Stimulated activated naive B cell treated with anti-CD40 and anti-IgM and Interleukin-4, amounts not matched to agents 10 μg/mL and 1 μg/mL and 100 μg/mL, for 72 hours (primary cell): ENCODE results near the gene IRF5.

Experiments
- ATAC-seq, 2 donors: fragments of 150-1000 bp; cut with Tn5 transposase; replicated peaks; 2 replicates each; pipeline ENCODE4 v1.10.0; 2021; ENCODE audit warnings: moderate library complexity in 1 of 2
- DNase-seq: peaks from one replicate; pipeline ENCODE4 v3.0.0; 2021
- H3K27ac Mint-ChIP-seq: one replicate; pipeline ENCODE4 v1.8.0; 2022; ENCODE audit warnings: mild to moderate bottlenecking, mixed read lengths
- H3K27me3 Mint-ChIP-seq, 2 donors: one replicate each; pipeline ENCODE4 v1.8.0; 2022; ENCODE audit warnings: mixed read lengths in 2 of 2
- H3K36me3 Mint-ChIP-seq, 2 donors: one replicate each; pipeline ENCODE4 v1.8.0; 2022; ENCODE audit warnings: mixed read lengths in 2 of 2, mild to moderate bottlenecking in 1 of 2
- H3K4me1 Mint-ChIP-seq, 2 donors: one replicate each; pipeline ENCODE4 v1.8.0; 2022; ENCODE audit warnings: mixed read lengths in 2 of 2, mild to moderate bottlenecking in 1 of 2
- H3K4me3 Mint-ChIP-seq, 2 donors: one replicate each; pipeline ENCODE4 v1.8.0; 2022; ENCODE audit warnings: mild to moderate bottlenecking in 2 of 2, mixed read lengths in 2 of 2, moderate library complexity in 1 of 2
- H3K9me3 Mint-ChIP-seq, 2 donors: one replicate each; pipeline ENCODE4 v1.8.0; 2022; ENCODE audit warnings: mixed read lengths in 2 of 2, mild to moderate bottlenecking in 1 of 2

The IRF5 gene

GRCh38 chr7:128899392-128899791 is 38.3 kb upstream of the IRF5 start:
- no peak overlapping the region for H3K4me3 Mint-ChIP-seq
- no peak for ATAC-seq
- peaks cover 2 to 9% of the 10 kb centered on the region in 2 donors for H3K4me1 Mint-ChIP-seq
- no peak overlapping the region for H3K27ac Mint-ChIP-seq
- no peak for DNase-seq
- peaks cover 4% of the 10 kb centered on the region in 2 donors for H3K36me3 Mint-ChIP-seq
- peaks cover 2 to 5% of the 10 kb centered on the region in 2 donors for H3K9me3 Mint-ChIP-seq
- H3K27me3 Mint-ChIP-seq, result peaks cover 11 to 22% of the 10 kb centered on the region in 2 donors

- ATAC-seq, result no peak
These were observed 37.5 kb upstream of the IRF5 start for GRCh38 chr7:128900237-128900636.

DNA sequence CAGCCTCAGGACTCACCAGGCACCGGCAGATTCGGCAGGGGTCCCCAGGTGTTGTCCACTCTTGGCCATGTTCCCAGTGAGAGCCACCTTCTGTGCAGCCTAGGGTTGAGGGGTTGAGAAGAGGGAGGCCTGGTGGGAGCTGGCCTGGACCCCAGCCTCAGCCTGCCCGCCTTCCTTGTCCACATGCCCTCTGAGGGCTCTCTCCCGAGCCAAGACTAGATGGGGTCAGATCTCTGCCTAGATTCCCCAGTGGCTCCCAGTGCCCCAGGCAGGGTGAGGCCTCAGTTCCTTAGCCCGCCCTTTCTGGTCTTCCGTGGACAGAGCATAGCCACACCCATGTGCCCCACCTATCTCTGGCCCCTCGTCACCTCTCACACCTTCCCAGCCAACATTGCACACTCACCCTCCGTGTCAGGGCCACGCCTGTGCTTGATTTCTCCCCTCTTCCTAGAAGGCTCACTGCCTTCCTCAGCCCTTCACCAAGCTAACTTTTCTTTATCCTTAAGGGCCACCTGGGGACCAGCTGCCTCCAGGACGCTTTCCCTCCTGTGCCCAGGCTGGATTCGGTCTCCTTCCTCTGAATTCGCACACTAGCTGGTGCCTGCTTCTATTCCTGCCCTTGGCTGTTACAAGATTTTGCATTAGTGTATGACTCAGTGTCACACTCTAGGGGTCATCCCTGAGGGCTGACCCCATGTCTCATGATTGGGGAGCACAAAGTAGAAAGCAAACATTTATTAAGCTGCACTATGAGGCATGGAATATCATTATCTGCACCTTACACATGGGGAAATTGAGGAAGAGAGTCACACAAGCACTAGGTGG is 34.8 kb upstream of the IRF5 start:
- no peak for ATAC-seq
- Mint-ChIP-seq H3K36me3 (peaks cover 4 to 8% of the 10 kb centered on the region in 2 donors), H3K27me3 (peaks cover 24 to 26% of the 10 kb centered on the region in 2 donors), H3K4me1 (peaks cover 11 to 27% of the 10 kb centered on the region in 2 donors), H3K27ac (no peak overlapping the region), H3K9me3 (peaks cover 2 to 5% of the 10 kb centered on the region in 2 donors), H3K4me3 (no peak overlapping the region)
- no peak for DNase-seq

More at GRCh38 chr7:128900237-128900636, 37.5 kb upstream of the IRF5 start:
- H3K36me3 Mint-ChIP-seq, result peaks cover 4% of the 10 kb centered on the region in 2 donors
- H3K4me3 Mint-ChIP-seq, result no peak overlapping the region
- H3K4me1 Mint-ChIP-seq, result peaks cover 6 to 17% of the 10 kb centered on the region in 2 donors
- H3K27ac Mint-ChIP-seq, result no peak overlapping the region
- H3K9me3 Mint-ChIP-seq, result peaks cover 2 to 5% of the 10 kb centered on the region in 2 donors
- peaks cover 11 to 22% of the 10 kb centered on the region in 2 donors for H3K27me3 Mint-ChIP-seq
- DNase-seq, result no peak

DNA sequence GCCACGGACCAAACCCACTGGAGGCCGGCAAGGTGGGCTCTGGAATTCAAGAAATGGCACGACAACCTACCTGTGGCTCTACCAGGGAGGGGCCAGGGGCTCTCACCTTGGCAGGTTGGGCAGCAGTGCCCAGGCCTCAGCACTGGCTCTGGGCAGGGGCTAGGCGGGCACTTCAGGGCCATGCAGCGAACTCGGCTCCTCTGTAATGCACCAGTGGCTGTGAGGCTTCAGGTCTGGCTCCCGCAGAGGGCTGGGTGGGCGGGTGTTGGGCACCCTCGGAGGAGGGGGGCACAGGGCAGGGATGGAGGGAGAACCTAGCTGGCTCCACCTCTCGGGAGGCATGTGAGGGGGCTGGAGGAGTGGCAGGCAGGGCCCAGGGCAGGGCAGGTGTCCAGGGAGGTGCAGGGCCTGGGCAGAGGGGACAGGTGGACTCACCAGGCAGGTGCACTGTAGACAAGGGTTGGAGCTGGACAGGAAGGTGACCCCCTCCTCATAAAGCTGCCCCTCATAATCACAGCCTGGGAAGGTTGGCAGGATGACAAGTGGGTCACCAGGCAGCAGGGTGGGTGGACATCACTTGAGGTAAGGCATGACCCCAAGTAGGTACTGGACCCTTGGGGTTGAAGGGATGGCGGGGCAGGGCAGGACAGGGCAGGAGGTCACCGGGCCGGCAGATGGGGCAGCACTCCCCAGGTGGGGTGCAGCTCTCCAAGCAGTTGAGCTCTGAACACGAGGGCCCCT is 33.9 kb upstream of the IRF5 start:
- Mint-ChIP-seq H3K27me3 (peaks cover 30 to 34% of the 10 kb centered on the region in 2 donors), H3K9me3 (no peaks in the 10 kb centered on the region), H3K36me3 (peaks cover 0 to 5% of the 10 kb centered on the region in 2 donors), H3K4me1 (peaks cover 11 to 27% of the 10 kb centered on the region in 2 donors), H3K4me3 (no peak overlapping the region), H3K27ac (no peak overlapping the region)
- ATAC-seq (no peak), DNase-seq (no peak)

DNA sequence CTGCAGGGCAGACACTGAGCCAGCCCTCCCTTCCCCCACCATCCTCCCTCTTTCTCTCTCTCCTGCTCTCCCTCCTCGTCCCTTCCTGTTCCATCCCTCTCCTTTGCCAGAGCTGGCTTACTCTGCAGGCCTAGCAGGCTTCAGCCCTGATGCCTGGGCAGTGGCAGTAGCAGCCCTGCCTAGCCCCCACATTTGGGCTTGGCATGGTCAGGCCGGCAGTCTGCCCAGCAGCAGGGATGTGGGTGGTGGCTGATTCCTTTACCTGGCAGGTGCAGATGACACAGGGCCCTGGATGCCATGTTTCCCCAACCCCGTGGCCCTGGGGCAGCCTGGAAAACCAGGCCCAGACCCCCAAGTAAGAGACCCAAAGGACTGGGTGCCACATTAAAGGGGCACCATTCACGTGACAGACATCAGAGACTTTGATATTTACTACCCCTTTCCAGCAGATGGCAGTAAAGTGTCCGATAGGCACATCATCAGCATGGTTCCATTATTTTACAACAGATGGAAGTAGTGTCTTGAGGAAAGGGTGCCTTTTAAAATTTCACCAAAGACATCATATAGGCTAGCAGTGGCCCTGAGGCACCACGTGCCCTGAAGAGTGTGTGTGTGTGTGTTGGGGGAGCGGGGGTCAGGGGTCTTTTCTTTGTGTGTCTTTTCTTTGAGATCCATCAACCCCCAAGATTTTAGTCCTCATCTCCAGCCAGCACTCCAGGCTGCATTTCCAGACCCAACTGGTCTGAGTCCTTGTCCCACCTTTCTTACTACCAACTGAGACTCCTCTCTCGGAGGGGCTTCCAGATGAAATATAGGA is 33.1 kb upstream of the IRF5 start:
- DNase-seq (no peak), ATAC-seq (peak; percentile 84 to 88)
- Mint-ChIP-seq H3K27me3 (peaks cover 38 to 42% of the 10 kb centered on the region in 2 donors), H3K4me3 (no peak overlapping the region), H3K9me3 (no peaks in the 10 kb centered on the region), H3K36me3 (peaks cover 0 to 5% of the 10 kb centered on the region in 2 donors), H3K27ac (peak overlapping the region; percentile 80), H3K4me1 (peaks cover 13 to 35% of the 10 kb centered on the region in 2 donors)

DNA sequence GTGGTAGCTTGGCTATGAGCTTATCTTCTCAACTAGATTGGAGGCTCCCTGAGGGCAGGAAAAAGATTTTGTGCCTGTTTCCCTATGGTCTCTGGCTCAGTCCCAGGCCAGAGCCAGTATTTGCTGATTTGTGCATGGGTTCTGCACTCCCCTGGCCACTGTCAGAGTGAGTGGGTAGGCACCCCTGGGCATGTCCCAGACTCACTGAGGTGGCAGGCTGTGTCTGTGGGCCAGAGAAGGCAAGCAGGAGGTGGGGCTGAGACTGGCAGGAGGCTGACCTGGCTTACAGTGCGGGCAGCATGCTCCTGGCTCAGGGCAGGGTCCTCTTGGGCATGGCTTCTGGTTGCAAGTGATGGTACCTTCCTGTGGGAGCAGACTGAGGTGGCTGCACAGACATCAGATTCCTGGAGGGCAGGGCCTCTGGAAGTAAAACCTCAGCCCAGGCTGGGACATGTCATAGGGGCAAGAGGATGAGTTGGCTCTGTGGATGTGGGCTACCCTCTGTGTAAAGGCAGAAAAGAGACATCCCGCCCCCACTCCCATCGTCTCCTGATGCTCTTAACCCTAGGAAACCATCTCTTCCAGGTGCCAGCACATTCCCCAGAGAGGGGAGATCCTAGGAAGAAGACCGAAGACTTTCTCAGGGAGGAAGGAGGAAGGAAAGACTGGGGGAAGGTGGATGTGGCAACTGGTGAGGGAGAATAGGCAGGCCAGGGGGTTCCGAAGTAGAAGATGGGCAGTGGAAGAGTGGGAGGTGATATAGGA is 31.5 kb upstream of the IRF5 start:
- Mint-ChIP-seq H3K4me1 (peaks cover 21 to 51% of the 10 kb centered on the region in 2 donors), H3K27ac (peak overlapping the region; percentile 62), H3K9me3 (no peaks in the 10 kb centered on the region), H3K27me3 (peaks cover 50 to 57% of the 10 kb centered on the region in 2 donors), H3K36me3 (peaks cover 0 to 5% of the 10 kb centered on the region in 2 donors), H3K4me3 (no peak overlapping the region)
- ATAC-seq (no peak), DNase-seq (no peak)

GRCh38 chr7:128906766-128907559 is 30.8 kb upstream of the IRF5 start:
- H3K9me3 Mint-ChIP-seq, result no peaks in the 10 kb centered on the region
- H3K4me1 Mint-ChIP-seq, result peaks cover 28 to 59% of the 10 kb centered on the region in 2 donors
- no peak overlapping the region for H3K27ac Mint-ChIP-seq
- no peak for DNase-seq
- peaks cover 50 to 56% of the 10 kb centered on the region in 2 donors for H3K27me3 Mint-ChIP-seq
- H3K4me3 Mint-ChIP-seq, result no peak overlapping the region
- no peak for ATAC-seq
- peaks cover 0 to 5% of the 10 kb centered on the region in 2 donors for H3K36me3 Mint-ChIP-seq

DNA sequence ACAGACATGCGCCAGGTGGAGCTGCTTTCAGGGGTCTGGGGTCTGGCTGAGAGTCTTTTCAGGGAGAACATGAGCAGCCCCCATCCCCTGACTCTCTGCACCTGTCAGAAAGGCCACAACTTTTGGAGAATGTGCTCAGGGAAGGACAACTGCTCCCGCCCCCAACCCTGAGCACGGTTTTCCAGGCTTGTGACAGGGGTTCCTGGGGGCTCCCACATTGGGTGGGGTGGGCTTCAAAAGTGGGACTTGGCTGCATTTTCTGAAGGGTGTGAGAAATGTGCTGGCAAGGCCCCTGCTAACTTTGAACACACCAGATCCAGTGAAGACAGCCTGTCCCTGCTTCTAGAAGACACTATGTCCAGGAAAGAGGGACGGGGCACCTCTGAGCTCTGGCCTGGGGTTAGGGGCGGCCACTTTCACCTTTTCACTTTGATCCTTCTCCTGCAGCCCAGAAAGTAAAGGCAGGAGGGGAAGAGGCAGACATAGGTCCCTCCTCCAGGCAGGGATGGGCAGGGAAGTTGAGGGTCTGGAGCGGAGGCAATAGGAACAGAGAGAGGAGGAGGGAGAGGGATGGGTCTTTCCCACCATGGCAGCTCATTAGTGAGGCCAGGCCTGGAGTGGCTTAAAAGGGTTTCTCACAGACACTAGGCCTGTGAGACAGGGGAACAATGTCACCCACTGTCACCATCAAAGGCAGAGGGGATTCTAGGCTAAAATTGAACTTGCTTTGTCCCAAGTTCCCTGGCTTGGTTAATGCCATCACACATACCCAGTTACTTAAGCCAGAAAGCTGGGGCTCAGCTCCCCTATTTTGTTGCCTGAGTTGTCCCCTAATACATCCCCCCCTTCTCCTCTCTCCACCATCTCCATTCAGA is 28.7 kb upstream of the IRF5 start:
- Mint-ChIP-seq H3K4me3 (no peak overlapping the region), H3K27ac (no peak overlapping the region)
- ATAC-seq, result no peak

GRCh38 chr7:128909625-128910568 is 27.8 kb upstream of the IRF5 start:
- no peak overlapping the region for H3K27ac Mint-ChIP-seq
- H3K4me1 Mint-ChIP-seq, result peaks cover 35 to 63% of the 10 kb centered on the region in 2 donors
- peak overlapping the region; percentile 71 to 74 for H3K4me3 Mint-ChIP-seq
- peaks cover 0 to 5% of the 10 kb centered on the region in 2 donors for H3K36me3 Mint-ChIP-seq
- no peak for DNase-seq
- no peaks in the 10 kb centered on the region for H3K9me3 Mint-ChIP-seq
- peaks cover 43 to 44% of the 10 kb centered on the region in 2 donors for H3K27me3 Mint-ChIP-seq
- no peak for ATAC-seq

More for the DNA sequence above, 28.7 kb upstream of the IRF5 start:
- DNase-seq, result no peak
- H3K4me1 Mint-ChIP-seq, result peaks cover 34 to 64% of the 10 kb centered on the region in 2 donors
- H3K27me3 Mint-ChIP-seq, result peaks cover 43 to 44% of the 10 kb centered on the region in 2 donors
- peaks cover 0 to 5% of the 10 kb centered on the region in 2 donors for H3K36me3 Mint-ChIP-seq
- H3K9me3 Mint-ChIP-seq, result no peaks in the 10 kb centered on the region

DNA sequence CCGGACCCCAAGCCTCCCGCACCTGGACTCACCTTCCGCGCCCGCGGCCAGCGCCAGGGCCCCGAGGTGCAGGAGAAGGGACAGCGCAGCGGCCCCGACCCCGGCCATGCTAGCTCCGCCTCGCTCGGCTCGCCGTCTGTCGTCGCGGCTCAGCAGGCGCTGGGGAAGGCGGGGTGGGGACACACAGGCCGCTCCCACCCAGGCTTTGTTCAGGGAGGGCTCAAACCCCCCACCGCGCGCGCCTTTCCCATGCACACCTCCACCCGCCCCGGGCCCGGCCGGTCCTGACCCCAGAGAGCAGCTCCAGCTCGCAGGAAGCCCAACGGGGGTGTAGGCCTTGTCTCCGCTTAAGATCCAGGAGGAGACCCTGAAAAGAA is 27.2 kb upstream of the IRF5 start, which contains the start of gene KCP:
Gene KCP (minus strand): TSS at position 141 of the 377 bp plus-strand sequence. CDS start 33 bp downstream, at position 108.
- DNase-seq, result no peak
- H3K36me3 Mint-ChIP-seq, result peaks cover 0 to 5% of the 10 kb centered on the region in 2 donors
- H3K4me1 Mint-ChIP-seq, result peaks cover 36 to 61% of the 10 kb centered on the region in 2 donors
- peak within 1 kb of the TSS; percentile 71 to 74 for H3K4me3 Mint-ChIP-seq
- ATAC-seq, result no peak
- H3K27ac Mint-ChIP-seq, result no peak within 1 kb of the TSS
- no peaks in the 10 kb centered on the region for H3K9me3 Mint-ChIP-seq
- peaks cover 43 to 44% of the 10 kb centered on the region in 2 donors for H3K27me3 Mint-ChIP-seq

DNA sequence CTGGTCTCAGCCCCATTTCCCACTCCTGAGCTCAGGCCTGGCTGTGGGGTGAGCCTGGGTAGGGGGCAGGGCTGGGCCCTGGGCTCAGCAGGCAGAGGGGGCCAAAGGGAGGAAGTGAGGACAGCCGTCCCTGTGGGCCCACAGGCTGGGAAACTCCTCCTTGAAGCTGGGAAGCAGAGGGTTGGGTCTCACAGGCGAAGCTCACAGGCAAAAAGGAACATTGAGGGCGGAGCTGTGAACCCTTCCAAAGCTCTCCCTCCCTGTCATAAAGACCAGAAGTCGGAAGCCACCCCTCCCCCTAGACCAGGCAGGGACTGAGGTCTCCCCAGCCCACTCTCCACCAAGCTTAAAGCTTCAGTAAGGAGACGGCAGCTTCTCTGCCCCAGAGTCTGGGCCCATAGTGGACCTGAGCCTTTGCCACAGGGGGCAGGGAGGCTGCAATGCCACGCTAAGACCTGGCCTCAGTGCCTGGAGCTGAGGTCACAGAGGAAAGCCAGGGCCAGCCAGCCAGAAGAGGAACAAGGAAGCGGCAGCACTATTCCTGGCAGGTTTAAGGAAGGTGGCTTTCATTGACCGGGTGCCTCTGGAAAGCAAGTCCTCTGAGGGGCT is 26.2 kb upstream of the IRF5 start:
- H3K9me3 Mint-ChIP-seq, result no peaks in the 10 kb centered on the region
- H3K4me1 Mint-ChIP-seq, result peaks cover 34 to 56% of the 10 kb centered on the region in 2 donors
- ATAC-seq, result no peak
- H3K27ac Mint-ChIP-seq, result no peak overlapping the region
- peaks cover 38 to 39% of the 10 kb centered on the region in 2 donors for H3K27me3 Mint-ChIP-seq
- peaks cover 0 to 2% of the 10 kb centered on the region in 2 donors for H3K36me3 Mint-ChIP-seq
- H3K4me3 Mint-ChIP-seq, result no peak overlapping the region
- no peak for DNase-seq
